Trophoblast cell (in vitro differentiated cells and primary cell): ENCODE results near the gene SRA1.

Experiments used
- DNase-seq, 2 donors: peaks; one replicate each; pipeline ENCODE4 v3.0.0-alpha.2; 2016
- H2AFZ ChIP-seq: 2 replicates; pipeline ENCODE4 v1.6.1; 2013; ENCODE audit warnings: low read length, moderate library complexity, mild to moderate bottlenecking; ENCODE audit not compliant: insufficient read depth, poor library complexity
- H2AK5ac ChIP-seq: 2 replicates; pipeline ENCODE4 v1.6.1; 2013; ENCODE audit warnings: mild to moderate bottlenecking, low read length
- H2BK120ac ChIP-seq: 2 replicates; pipeline ENCODE4 v1.6.1; 2013; ENCODE audit warnings: low read length, mild to moderate bottlenecking, moderate library complexity; ENCODE audit not compliant: insufficient read depth, poor library complexity
- H2BK12ac ChIP-seq: 2 replicates; pipeline ENCODE4 v1.6.1; 2013; ENCODE audit warnings: mild to moderate bottlenecking, low read length, moderate library complexity
- H2BK5ac ChIP-seq: 2 replicates; pipeline ENCODE4 v1.6.1; 2013; ENCODE audit warnings: low read length, low read depth, moderate library complexity, mild to moderate bottlenecking; ENCODE audit not compliant: poor library complexity
- H3K14ac ChIP-seq: 2 replicates; pipeline ENCODE4 v1.6.1; 2013; ENCODE audit warnings: mild to moderate bottlenecking, low read length
- H3K18ac ChIP-seq: 2 replicates; pipeline ENCODE4 v1.6.1; 2013; ENCODE audit warnings: mild to moderate bottlenecking, low read length
- H3K23ac ChIP-seq: 2 replicates; pipeline ENCODE4 v1.6.1; 2013; ENCODE audit warnings: low read length
- H3K27ac ChIP-seq: 2 replicates; pipeline ENCODE4 v1.5.1; 2013; ENCODE audit warnings: low read depth, mild to moderate bottlenecking, inconsistent platforms, low read length, moderate library complexity
- H3K27me3 ChIP-seq: 2 replicates; pipeline ENCODE4 v1.6.1; 2013; ENCODE audit warnings: inconsistent platforms, mild to moderate bottlenecking, low read length, moderate library complexity; ENCODE audit not compliant: insufficient read depth
- H3K36me3 ChIP-seq, 2 experiments: 1 replicate in 1 of 2; 2 replicates in 1 of 2; pipeline ENCODE4 v1.6.1; 2013; ENCODE audit warnings: low read length in 2 of 2, mild to moderate bottlenecking in 2 of 2, moderate library complexity in 1 of 2; ENCODE audit not compliant: insufficient read depth in 2 of 2, control insufficient read depth in 1 of 2
- H3K4ac ChIP-seq: 2 replicates; pipeline ENCODE4 v1.6.1; 2013; ENCODE audit warnings: low read depth, mild to moderate bottlenecking, low read length, moderate library complexity
- H3K4me1 ChIP-seq, 2 experiments: 1 replicate in 1 of 2; 2 replicates in 1 of 2; pipeline ENCODE4 v1.6.1; 2013; ENCODE audit warnings: low read length in 2 of 2, mild to moderate bottlenecking in 2 of 2, moderate library complexity in 1 of 2; ENCODE audit not compliant: insufficient read depth in 2 of 2, control insufficient read depth in 1 of 2
- H3K4me2 ChIP-seq: 2 replicates; pipeline ENCODE4 v1.6.1; 2013; ENCODE audit warnings: inconsistent platforms, mild to moderate bottlenecking, low read length, moderate library complexity
- H3K4me3 ChIP-seq: 2 replicates; pipeline ENCODE4 v1.5.1; 2013; ENCODE audit warnings: mild to moderate bottlenecking, low read depth, low read length, inconsistent platforms
- H3K79me1 ChIP-seq: one replicate; pipeline ENCODE4 v1.6.1; 2013; ENCODE audit warnings: low read length
- H3K79me2 ChIP-seq: 2 replicates; pipeline ENCODE4 v1.6.1; 2013; ENCODE audit warnings: low read length, mild to moderate bottlenecking; ENCODE audit not compliant: control insufficient read depth, insufficient read depth, poor library complexity
- H3K9ac ChIP-seq: 2 replicates; pipeline ENCODE4 v1.6.1; 2013; ENCODE audit warnings: mild to moderate bottlenecking, low read length
- H3K9me3 ChIP-seq: 2 replicates; pipeline ENCODE4 v1.6.1; 2013; ENCODE audit warnings: low read depth, mild to moderate bottlenecking, control low read depth, inconsistent platforms, low read length; ENCODE audit not compliant: insufficient read depth
- H4K12ac ChIP-seq: 2 replicates; pipeline ENCODE4 v1.6.1; 2013; ENCODE audit warnings: low read depth, mild to moderate bottlenecking, low read length, moderate library complexity
- H4K8ac ChIP-seq: 2 replicates; pipeline ENCODE4 v1.6.1; 2013; ENCODE audit warnings: low read depth, mild to moderate bottlenecking, low read length, moderate library complexity
- H4K91ac ChIP-seq: one replicate; pipeline ENCODE4 v1.6.1; 2013; ENCODE audit warnings: low read depth, mild to moderate bottlenecking, low read length, moderate library complexity
- WGBS: extraction: QIAGEN DNeasy Blood & Tissue Kit; methylation state at CpG from one replicate; pipeline ENCODE4 v1.1.7; 2013; ENCODE audit warnings: missing lambda C conversion rate; ENCODE audit not compliant: insufficient read length, insufficient coverage; ENCODE audit errors: extremely low coverage; 5-methylcytosine and 5-hydroxymethylcytosine counted together

Gene SRA1

DNA sequence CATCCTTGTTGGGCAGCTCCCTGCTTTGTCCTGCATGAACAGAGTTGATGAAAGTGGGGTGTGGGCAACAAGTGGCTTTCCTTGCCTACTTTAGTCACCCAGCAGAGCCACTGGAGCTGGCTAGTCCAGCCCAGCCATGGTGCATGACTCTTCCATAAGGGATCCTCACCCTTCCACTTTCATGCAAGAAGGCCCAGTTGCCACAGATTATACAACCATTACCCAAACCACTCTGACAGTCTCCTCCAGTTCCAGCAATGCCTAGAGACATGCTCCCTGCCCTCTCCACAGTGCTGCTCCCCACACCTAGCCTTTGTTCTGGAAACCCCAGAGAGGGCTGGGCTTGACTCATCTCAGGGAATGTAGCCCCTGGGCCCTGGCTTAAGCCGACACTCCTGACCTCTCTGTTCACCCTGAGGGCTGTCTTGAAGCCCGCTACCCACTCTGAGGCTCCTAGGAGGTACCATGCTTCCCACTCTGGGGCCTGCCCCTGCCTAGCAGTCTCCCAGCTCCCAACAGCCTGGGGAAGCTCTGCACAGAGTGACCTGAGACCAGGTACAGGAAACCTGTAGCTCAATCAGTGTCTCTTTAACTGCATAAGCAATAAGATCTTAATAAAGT is 11.3 kb upstream of the SRA1 start:
- Histone ChIP-seq H3K36me3 (peaks cover 20 to 25% of the 10 kb centered on the region in 2 experiments), H3K27ac (no peak overlapping the region), H2BK12ac (no peak overlapping the region), H3K23ac (no peak overlapping the region), H3K14ac (no peak overlapping the region), H4K12ac (no peak overlapping the region), H3K4ac (no peak overlapping the region), H2AK5ac (no peak overlapping the region), H2AFZ (no peak overlapping the region), H3K4me1 (peaks cover 5 to 25% of the 10 kb centered on the region in 2 experiments), H3K79me2 (peaks cover 10% of the 10 kb centered on the region), H3K27me3 (no peaks in the 10 kb centered on the region), H3K79me1 (peaks cover 11% of the 10 kb centered on the region), H3K4me3 (no peak overlapping the region), H3K4me2 (no peak overlapping the region), H3K18ac (no peak overlapping the region), H2BK120ac (no peak overlapping the region), H3K9me3 (no peaks in the 10 kb centered on the region), H3K9ac (no peak overlapping the region), H4K8ac (no peak overlapping the region), H4K91ac (no peak overlapping the region), H2BK5ac (no peak overlapping the region)
- peak; percentile 30 to 35 for DNase-seq
- WGBS = no CpG with 5 or more reads among the region's 2 CpGs

DNA sequence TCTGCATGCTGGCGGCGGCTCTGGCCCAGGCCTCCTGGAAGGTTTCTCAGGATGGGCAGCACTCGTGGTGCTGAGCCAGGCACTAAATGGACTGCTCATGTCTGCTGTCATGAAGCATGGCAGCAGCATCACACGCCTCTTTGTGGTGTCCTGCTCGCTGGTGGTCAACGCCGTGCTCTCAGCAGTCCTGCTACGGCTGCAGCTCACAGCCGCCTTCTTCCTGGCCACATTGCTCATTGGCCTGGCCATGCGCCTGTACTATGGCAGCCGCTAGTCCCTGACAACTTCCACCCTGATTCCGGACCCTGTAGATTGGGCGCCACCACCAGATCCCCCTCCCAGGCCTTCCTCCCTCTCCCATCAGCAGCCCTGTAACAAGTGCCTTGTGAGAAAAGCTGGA is 10.6 kb upstream of the SRA1 start:
- Histone ChIP-seq H4K91ac (no peak overlapping the region), H3K79me2 (peaks cover 10% of the 10 kb centered on the region), H4K8ac (no peak overlapping the region), H2AK5ac (no peak overlapping the region), H3K14ac (no peak overlapping the region), H3K4me1 (peaks cover 7 to 28% of the 10 kb centered on the region in 2 experiments), H4K12ac (no peak overlapping the region), H3K27ac (no peak overlapping the region), H3K4ac (no peak overlapping the region), H3K27me3 (no peaks in the 10 kb centered on the region), H3K9ac (no peak overlapping the region), H2BK12ac (no peak overlapping the region), H2BK120ac (no peak overlapping the region), H3K79me1 (peaks cover 11% of the 10 kb centered on the region), H3K18ac (no peak overlapping the region), H3K36me3 (peaks cover 20 to 25% of the 10 kb centered on the region in 2 experiments), H2BK5ac (no peak overlapping the region), H3K4me3 (no peak overlapping the region), H3K9me3 (no peaks in the 10 kb centered on the region), H2AFZ (no peak overlapping the region), H3K4me2 (no peak overlapping the region), H3K23ac (no peak overlapping the region)
- no CpG with 5 or more reads among the region's 13 CpGs for WGBS
- no peak for DNase-seq

DNA sequence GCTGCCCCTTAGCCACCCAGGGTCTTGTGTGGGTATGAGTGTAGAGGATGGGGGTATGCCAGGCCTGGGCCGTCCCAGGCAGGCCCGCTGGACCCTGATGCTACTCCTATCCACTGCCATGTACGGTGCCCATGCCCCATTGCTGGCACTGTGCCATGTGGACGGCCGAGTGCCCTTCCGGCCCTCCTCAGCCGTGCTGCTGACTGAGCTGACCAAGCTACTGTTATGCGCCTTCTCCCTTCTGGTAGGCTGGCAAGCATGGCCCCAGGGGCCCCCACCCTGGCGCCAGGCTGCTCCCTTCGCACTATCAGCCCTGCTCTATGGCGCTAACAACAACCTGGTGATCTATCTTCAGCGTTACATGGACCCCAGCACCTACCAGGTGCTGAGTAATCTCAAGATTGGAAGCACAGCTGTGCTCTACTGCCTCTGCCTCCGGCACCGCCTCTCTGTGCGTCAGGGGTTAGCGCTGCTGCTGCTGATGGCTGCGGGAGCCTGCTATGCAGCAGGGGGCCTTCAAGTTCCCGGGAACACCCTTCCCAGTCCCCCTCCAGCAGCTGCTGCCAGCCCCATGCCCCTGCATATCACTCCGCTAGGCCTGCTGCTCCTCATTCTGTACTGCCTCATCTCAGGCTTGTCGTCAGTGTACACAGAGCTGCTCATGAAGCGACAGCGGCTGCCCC is 10.0 kb upstream of the SRA1 start:
- Histone ChIP-seq H3K79me2 (peaks cover 10% of the 10 kb centered on the region), H3K36me3 (peaks cover 20 to 25% of the 10 kb centered on the region in 2 experiments), H3K4me3 (no peak overlapping the region), H2BK120ac (no peak overlapping the region), H3K79me1 (peaks cover 11% of the 10 kb centered on the region), H2BK12ac (no peak overlapping the region), H3K23ac (no peak overlapping the region), H3K4ac (no peak overlapping the region), H3K9me3 (no peaks in the 10 kb centered on the region), H3K4me1 (peaks cover 7 to 28% of the 10 kb centered on the region in 2 experiments), H3K9ac (no peak overlapping the region), H2BK5ac (no peak overlapping the region), H4K12ac (no peak overlapping the region), H3K4me2 (no peak overlapping the region), H2AK5ac (no peak overlapping the region), H3K27ac (no peak overlapping the region), H3K18ac (no peak overlapping the region), H3K14ac (no peak overlapping the region), H3K27me3 (no peaks in the 10 kb centered on the region), H2AFZ (no peak overlapping the region), H4K8ac (no peak overlapping the region), H4K91ac (no peak overlapping the region)
- DNase-seq = peak in 1 of 2 donors; percentile 21
- no CpG with 5 or more reads among the region's 22 CpGs for WGBS

DNA sequence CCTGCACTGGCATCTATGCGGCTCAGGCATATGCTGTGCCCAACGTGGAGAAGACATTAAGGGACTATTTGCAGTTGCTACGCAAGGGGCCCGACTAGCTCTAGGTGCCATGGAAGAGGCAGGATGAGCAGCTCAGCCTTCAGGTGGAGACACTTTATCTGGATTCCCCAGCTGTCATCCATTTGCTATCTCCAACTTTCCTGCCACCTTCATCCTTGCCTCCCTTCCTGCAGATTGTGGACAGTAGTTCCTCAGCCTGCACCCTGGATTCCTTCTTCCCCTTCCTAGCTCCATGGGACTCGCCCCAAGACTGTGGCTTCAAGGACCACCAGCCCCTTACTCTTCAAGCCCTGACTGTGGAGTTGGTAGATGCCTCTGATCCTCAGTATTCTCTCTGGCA is 9.4 kb upstream of the SRA1 start:
- H3K27ac ChIP-seq = no peak overlapping the region
- H3K79me1 ChIP-seq = peaks cover 11% of the 10 kb centered on the region
- H3K18ac ChIP-seq = no peak overlapping the region
- no peak overlapping the region for H2AK5ac ChIP-seq
- H3K79me2 ChIP-seq = peaks cover 10% of the 10 kb centered on the region
- H3K4me3 ChIP-seq = no peak overlapping the region
- no peaks in the 10 kb centered on the region for H3K27me3 ChIP-seq
- H2AFZ ChIP-seq = no peak overlapping the region
- no peak overlapping the region for H3K9ac ChIP-seq
- no CpG with 5 or more reads among the region's 5 CpGs for WGBS
- peaks cover 23 to 25% of the 10 kb centered on the region in 2 experiments for H3K36me3 ChIP-seq
- no peak overlapping the region for H3K14ac ChIP-seq
- no peak overlapping the region for H2BK5ac ChIP-seq
- no peak overlapping the region for H4K91ac ChIP-seq
- H2BK120ac ChIP-seq = no peak overlapping the region
- peaks cover 7 to 28% of the 10 kb centered on the region in 2 experiments for H3K4me1 ChIP-seq
- H3K4me2 ChIP-seq = no peak overlapping the region
- DNase-seq = no peak
- H4K8ac ChIP-seq = no peak overlapping the region
- no peak overlapping the region for H3K4ac ChIP-seq
- no peaks in the 10 kb centered on the region for H3K9me3 ChIP-seq
- no peak overlapping the region for H2BK12ac ChIP-seq
- no peak overlapping the region for H4K12ac ChIP-seq
- H3K23ac ChIP-seq = no peak overlapping the region
